H1 (cell line): ENCODE data around the gene JAKMIP1.

Experiments used
- CTCF ChIP-seq, 3 experiments: IDR thresholded peaks; 1 replicate in 2 of 3; 2 replicates in 1 of 3; pipeline versions ENCODE4 v1.5.1 to v1.6.1; 2011; ENCODE audit warnings: low read length in 3 of 3, mild to moderate bottlenecking in 3 of 3, inconsistent platforms in 2 of 3, low read depth in 1 of 3, moderate library complexity in 1 of 3; ENCODE audit not compliant: insufficient read depth in 1 of 3; ENCODE audit errors: control extremely low read depth in 1 of 3
- GABPA ChIP-seq: IDR thresholded peaks from 2 replicates; pipeline ENCODE4 v1.6.1; 2011; ENCODE audit warnings: mild to moderate bottlenecking, low read length, moderate library complexity, borderline replicate concordance; ENCODE audit not compliant: insufficient read depth
- GTF2F1 ChIP-seq: IDR thresholded peaks from 2 replicates; pipeline ENCODE4 v1.6.1; 2012; ENCODE audit warnings: low read depth, low read length, improper control_type of control experiment, borderline replicate concordance
- HDAC2 ChIP-seq, 2 experiments: fragments of 300-600 bp in 1 of 2; sonication (generic) in 1 of 2; IDR thresholded peaks; 2 replicates each; pipeline ENCODE4 v1.6.1; 2011 to 2012; ENCODE audit warnings: low read depth in 2 of 2, low read length in 2 of 2, mild to moderate bottlenecking in 2 of 2, moderate library complexity in 2 of 2, borderline replicate concordance in 1 of 2, inconsistent platforms in 1 of 2
- POLR2A ChIP-seq, 2 experiments: IDR thresholded peaks; 1 replicate in 1 of 2; 2 replicates in 1 of 2; pipeline ENCODE4 v1.6.1; 2011; ENCODE audit warnings: low read depth in 2 of 2, low read length in 2 of 2, mild to moderate bottlenecking in 2 of 2; ENCODE audit errors: control extremely low read depth in 1 of 2
- RBBP5 ChIP-seq: IDR thresholded peaks from 2 replicates; pipeline ENCODE4 v1.7.1; 2012; ENCODE audit warnings: low read depth, mild to moderate bottlenecking, inconsistent platforms, low read length, moderate library complexity, borderline replicate concordance
- SIN3A ChIP-seq, 2 experiments: IDR thresholded peaks in 1 of 2; conservative IDR thresholded peaks in 1 of 2; 2 replicates each; pipeline ENCODE4 v1.6.1; 2011 to 2012; ENCODE audit warnings: low read length in 2 of 2, improper control_type of control experiment in 1 of 2, low read depth in 1 of 2, mild to moderate bottlenecking in 1 of 2

DNA sequence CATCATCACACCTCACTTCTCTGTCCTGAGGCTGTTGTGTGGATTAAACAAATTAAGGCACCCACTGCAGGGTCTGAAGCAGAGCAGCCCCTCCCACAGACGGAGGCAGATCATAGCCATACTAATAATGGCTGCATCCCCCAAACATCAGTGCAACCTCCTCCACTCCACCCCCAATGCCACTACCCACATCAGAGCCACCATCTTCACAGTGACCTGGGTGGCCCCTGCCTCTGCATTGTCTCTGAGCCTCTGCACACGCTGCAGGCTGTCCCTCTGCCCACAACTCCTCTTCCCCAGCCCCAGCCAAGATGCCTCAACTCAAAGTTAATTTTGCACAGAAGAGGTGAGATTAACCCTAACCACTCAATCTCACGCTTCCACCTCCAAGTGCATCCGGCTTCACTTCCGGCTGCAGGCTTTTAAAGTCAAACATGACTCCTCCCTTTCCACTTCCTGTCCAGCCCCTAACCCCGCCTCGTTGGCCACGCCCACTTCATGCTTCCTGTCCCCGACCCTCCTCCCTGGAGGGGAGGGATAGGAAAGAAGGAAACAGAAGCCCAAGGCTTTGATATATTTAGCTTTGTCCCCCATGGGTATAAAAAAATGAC lies 22.7 kb downstream of the JAKMIP1 start:
- TF ChIP-seq CTCF (IDR thresholded peaks at IDR 0.05; ENCODE audit: control extremely low read depth in 1 of 3, insufficient read depth in 1 of 3, low read depth in 1 of 3, low read length in 3 of 3) = no peak
- TF ChIP-seq POLR2A (IDR thresholded peaks at IDR 0.05; ENCODE audit: control extremely low read depth in 1 of 2, low read depth in 2 of 2, low read length in 2 of 2) = no peak
- TF ChIP-seq GTF2F1 = no peak
- no peak for TF ChIP-seq SIN3A (conservative IDR thresholded peaks at IDR 0.05 in 1 of 2, IDR thresholded peaks at IDR 0.05 in 1 of 2; ENCODE audit: low read depth in 1 of 2, low read length in 2 of 2)
- TF ChIP-seq GABPA = no peak
- TF ChIP-seq RBBP5 = no peak
- no peak for TF ChIP-seq HDAC2 (IDR thresholded peaks at IDR 0.05; ENCODE audit: borderline replicate concordance in 1 of 2, low read depth in 2 of 2, low read length in 2 of 2)
